Activated CD4-positive, alpha-beta T cell treated with anti-CD3 and anti-CD28 coated beads, Interleukin-2, amount 50 U/mL, for 4 hours (primary cell): ENCODE results near the gene GNAL.
"Not testable (repeated sequence)": the region's sequence is repeated elsewhere in the genome, so short reads cannot be mapped to it uniquely, and the experiment has no call there.

Experiments used
- DNase-seq, 2 experiments: peaks; one replicate each; pipeline ENCODE4 v3.0.0-alpha.2; 2020

The GNAL gene

DNA sequence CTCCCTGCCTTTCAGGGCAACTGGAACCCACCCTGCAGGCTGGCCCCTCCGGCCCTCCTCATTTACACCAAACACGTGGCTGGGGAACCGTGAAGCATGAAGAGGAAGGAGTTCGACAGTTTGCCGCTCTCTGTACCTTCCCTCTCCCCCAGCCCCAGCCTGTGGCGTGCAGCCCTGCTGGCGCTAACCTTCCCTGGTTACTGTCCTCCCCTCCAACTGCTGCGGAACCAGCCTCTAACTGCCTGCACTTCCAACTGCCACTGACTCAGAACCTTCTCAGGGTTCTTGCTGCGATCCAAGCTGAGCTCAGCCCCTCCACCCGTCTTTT lies 19.2 kb upstream of the GNAL start:
- no peak for DNase-seq

GRCh38 chr18:11671156-11671555 lies 17.9 kb upstream of the GNAL start:
- no peak for DNase-seq

DNA sequence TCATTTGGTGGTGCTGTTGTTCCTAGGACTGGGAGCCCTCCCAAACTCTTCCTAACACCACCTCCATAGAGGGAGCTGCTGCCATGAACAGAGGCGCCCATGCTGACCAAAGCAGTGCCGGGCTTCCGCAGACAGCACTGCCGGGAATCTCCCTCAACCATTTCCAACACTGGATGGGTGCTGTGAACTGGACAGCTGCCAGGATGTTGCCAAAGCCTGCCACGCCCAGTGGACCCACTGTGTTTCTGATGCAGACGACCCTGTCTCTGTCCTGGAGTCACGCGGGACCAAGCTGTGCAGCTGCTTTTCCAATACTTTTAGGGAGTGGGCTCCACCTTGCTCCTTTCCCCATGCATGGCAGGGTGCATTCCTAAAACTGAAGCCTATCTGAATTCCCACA lies 16.9 kb upstream of the GNAL start:
- no peak for DNase-seq

DNA sequence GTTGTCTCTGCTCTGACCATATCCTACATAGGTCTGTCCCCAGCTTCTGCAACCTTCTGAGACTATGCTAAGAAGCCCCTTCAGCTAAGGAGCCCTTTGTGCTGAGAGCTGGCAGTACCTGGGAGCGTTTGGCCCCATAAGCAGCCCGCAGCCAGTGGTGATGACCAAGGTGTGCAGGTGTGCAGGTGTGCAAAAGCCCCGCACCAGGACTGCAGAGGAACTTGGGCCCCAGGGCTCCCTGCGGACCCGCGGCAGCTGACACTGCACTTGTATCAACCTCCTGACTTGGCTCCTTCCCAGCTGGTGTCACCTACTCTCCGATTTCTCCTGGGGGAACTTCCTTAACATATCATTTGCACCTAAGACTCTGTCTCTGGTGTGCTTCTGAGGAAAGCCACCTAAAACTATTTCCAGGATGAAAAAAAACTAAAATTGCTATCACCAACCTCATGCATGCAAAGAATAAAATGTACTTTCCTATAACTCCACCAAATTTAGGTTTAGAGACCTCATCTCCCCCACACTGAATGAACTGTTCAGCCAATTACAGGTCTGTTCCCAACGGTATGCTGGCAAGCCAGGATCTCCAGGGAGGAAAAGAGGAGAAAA lies 16.1 kb upstream of the GNAL start:
- DNase-seq, result no peak

GRCh38 chr18:11673560-11673959 lies 15.5 kb upstream of the GNAL start:
- DNase-seq, result no peak

DNA sequence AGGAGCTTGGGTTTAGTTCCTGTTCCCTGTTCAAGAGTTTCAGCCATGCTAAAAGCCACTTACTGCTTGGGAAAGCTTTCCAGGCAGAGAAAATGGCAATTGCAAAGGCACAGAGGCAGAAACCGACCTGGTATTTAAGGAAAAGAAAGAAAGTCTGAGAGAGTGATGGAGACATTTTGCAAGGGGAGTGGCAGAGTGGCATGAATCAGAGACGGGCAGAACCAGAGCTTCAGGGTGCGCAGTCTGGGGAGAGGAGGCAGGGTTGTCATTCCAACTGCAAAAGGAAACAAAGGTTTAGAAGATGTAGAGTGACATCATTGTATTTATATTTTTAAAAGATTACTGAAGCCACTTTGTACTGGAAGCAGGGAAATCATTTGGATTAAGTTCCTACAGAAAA lies 14.9 kb upstream of the GNAL start:
- no peak for DNase-seq

- DNase-seq, result no peak
Measured at GRCh38 chr18:11676386-11676785, 12.7 kb upstream of the GNAL start.

DNA sequence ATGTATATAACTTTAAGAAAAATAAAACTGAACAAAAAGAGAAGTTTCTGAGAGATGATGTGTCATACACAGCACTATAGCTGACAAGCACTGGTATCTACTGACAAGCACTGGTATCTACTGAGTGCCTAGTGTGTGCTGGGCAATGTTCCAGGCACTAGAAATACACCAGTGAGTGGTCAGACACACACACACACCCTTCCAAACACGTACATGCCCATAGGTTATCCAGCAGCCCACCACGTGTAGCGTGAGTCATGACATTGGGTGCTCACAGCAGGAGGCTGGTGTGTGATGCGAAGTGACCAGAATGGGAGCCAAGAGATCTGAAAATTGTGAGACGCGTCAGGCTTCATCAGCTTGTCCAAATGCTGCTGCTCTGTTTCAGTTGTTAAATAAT lies 12.2 kb upstream of the GNAL start:
- DNase-seq, result no peak

DNA sequence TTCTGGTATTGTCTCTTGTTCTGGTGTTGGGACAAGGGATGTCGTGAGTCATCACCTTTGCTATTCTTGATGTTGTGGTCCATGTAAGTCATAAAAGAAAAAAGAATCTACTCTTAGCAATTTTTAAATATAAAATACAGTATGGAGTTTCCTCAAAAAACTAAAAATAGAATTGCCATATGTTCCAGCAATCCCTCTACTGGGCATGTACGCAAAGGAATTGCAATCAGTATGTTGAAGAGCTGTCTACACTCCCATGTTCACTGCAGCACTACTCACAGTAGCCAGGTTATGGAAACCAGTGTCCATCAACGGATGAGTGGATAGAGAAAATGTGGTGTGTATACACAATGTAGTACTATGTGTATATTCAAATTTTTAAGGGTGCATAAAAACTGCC lies 10.9 kb upstream of the GNAL start:
- no peak for DNase-seq

DNA sequence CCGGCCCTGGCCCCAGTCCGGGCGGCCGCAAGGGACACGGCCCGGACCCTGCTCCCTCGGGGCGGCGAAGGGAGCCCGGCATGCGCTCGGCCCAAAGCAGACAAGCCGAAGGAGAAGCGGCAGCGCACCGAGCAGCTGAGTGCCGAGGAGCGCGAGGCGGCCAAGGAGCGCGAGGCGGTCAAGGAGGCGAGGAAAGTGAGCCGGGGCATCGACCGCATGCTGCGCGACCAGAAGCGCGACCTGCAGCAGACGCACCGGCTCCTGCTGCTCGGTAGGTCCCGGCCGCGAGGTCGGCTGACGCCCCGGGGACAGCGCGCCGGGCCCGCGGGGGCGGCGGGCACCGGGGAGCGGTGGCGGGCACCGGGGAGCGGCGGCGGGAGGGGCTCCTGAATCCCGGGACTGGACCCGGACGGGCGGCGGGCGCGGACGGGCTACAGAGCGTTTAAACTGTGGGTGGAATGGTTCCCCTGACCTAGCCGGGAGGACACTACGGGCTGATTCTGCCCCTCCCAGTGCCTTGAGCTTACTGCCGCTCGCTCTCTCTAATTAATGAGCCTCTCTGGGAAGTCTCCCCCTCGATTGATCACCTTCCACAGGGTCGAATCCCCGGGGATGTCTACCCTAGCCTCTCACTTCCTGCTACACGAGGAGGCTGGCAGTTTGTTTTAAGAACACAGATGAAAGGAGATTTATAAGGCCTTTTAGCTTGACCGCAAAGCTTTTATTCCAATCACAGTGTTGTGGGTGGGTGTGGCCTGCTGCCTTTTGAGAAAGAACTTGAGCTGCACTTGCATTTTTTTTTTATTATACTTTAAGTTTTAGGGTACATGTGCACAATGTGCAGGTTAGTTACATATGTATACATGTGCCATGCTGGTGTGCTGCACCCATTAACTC lies 853 bp downstream of the GNAL start:
- no peak for DNase-seq

GRCh38 chr18:11690660-11691059 lies 1.6 kb downstream of the GNAL start:
- not testable (repeated sequence) for DNase-seq

DNA sequence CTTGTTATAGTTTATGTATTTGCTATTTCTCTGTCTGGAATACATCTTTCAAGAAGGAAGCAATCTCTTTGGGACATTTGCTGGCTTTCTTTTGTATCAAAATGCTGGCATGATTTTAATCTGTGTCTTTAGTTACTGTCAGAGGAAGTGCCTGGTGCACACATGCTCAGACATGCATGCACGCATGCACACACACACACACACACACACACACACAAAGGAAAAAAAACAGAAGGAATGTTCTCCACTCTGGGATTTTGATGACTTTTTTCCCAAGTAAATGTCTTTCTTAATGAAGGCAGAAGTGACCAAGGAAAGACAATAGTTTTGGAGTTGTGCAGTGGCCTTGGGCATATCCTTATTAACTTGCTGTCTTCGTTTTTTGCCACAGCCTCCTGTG lies 6.7 kb downstream of the GNAL start:
- DNase-seq, result no peak

GRCh38 chr18:11696451-11696850 lies 7.4 kb downstream of the GNAL start:
- DNase-seq, result no peak

GRCh38 chr18:11700876-11701275 lies 11.8 kb downstream of the GNAL start:
- DNase-seq, result no peak

DNA sequence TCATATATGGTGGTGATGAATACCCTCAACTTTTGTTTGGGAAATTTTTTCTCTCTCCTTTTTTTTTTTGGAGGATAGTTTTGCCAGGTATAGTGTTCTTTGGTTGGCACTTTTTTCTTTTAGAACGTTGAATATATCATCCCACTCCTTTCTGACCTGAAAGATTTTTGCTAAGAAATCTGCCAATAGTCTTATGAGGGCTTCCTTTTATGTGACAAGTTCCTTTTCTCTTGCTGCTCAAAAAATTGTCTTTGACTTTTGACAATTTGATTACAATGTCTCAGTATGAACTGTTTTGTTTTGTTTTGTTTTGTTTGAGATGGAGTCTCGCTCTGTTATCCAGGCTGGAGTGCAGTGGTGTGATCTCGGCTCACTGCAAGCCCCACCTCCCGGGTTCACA lies 21.5 kb downstream of the GNAL start:
- DNase-seq, result no peak

DNA sequence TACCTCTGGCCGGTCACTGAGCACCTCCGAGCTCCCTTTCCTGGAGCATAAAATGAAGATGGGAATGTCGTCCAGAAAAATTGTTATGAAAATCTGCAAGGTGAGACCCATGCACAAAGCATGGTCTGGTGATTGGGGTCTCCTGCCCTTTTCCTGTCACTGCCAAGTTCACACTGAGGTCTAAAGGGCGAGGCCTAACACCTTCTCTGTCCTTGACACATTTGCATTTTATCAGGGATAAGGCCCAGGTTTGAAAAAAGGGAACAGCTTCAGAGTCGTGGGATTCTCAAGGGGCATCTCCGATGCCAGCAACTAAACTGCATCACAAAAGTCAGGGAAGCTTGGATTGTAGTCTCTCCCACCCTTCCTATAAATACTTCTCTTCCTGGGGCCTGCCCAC lies 24.7 kb downstream of the GNAL start:
- no peak for DNase-seq

DNA sequence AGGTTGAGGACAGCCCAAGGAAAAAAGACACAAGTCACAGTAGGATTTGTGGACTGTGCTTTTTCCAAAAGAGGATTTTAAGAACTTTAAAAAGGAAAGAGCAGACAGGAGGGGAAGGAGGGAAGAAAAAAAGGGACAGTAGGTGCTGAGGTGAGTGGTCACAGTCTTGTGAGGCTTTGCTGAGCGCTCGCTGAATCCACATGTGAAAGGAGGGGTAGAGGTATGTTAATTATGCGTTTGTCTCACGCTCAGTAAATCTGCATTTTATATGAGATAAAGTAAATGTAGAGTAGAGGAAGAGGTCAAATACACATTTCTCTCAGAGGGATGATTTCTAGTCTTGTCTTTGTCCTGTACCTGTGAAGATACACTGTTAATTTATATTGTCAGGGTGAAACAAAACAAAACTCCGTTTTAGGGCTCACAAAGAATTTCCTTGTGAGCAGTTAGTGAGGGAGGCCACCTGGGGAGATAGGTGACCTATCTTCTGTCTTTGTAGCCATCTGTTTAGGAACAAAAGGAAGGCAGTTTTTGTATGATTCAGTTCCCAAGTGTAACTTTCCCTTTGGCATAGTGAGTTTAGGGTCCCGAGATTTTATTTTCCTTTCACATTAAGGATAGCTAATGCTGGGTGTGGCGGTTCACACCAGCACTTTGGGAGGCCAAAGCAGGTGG lies 25.3 kb downstream of the GNAL start:
- DNase-seq, result no peak

GRCh38 chr18:11716767-11717315 lies 27.8 kb downstream of the GNAL start:
- not testable (repeated sequence) for DNase-seq

DNA sequence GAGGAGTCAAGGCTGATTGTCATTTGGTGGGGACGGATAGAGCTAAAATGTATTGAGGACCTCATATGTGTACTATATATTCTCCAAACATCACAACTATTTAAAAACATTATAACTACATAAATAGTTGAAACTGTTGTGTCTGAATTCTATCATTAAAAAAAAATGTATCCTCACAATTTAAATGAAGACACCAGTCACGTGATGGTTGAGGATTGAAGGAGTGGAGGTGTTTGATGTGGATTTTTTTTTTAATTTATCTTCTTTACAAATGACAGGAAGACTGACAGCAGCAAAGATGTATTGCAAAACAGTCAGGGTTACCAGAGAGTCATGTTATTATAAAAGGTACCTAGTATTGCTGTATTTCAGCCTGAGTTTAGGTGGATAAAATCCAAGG lies 30.0 kb downstream of the GNAL start:
- DNase-seq, result no peak

DNA sequence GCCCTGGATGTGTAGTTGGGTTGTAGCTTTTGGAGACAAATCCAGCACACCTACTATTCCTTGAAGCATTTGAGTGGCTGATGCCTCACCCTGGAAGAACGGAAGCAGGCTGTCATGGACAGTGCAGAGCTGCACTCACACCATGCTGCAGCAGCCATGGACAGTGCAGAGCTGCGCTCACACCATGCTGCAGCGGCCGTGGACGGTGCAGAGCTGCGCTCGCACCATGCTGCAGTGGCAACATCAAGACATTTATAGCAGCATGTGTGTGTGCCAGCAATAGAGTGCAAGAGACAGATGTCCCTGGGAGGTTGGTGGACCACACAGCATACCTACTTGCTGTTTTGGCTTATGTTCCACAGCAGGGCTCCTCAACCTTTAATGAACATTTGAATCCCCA lies 30.6 kb downstream of the GNAL start:
- DNase-seq, result no peak

DNA sequence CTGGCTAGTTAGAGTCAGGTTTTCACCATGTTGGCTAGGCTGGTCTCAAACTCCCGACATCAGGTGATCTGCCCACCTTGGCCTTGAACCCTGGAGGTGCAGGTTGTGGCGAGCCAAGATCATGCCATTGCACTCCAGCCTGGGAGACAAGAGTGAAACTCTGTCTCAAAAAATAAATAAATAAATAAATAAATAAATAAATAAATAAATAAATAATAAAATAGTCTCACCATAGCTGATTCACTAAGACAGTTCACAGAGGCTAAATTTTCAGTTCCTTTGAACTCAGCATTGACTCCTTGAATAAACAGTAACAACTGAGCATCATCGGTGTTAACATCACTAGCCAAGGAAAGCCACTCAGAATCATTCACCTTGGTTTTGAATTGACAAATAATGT lies 32.7 kb downstream of the GNAL start:
- DNase-seq, result no peak

DNA sequence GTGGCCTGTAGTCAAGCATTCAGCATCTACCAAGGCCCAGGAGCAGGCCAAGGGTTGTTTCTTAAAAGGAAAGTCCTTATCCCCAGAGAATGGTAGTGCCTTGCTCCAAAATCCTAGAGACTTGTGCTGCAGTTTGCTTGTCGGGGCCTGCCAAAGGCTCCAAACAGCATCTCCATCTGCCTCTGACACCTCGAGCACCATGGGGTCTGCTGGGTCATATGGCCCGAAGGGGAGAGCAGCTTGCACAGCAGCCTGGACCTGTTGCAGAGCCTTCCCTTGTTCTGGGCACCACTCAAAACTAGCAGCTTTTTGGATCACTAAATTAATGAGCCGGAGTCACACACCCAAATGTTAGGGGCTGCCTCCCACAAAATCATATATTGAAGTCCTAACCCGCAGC lies 35.7 kb downstream of the GNAL start:
- DNase-seq, result no peak

DNA sequence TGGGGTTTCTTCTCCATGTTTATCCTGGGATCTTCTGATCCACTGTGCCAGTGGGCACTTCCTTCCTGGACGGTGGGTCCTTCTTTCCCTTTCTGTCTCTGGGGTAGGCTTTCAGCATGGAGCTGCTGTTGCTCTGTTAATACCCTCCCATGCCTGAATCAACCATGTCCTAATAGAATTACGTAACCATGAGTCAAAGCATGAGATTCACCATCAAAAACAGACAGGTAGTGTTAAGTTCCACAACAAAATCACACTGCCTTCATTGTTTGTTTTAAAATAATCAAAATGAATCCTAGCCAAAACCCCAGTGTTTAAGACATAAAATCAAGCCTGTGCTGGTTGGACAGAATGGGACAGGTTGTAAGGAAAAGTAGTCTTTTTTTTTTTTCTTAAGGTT lies 37.5 kb downstream of the GNAL start:
- no peak for DNase-seq

GRCh38 chr18:11728249-11728648 lies 39.2 kb downstream of the GNAL start:
- no peak for DNase-seq
